SK-N-SH treated with all-trans-retinoic acid at 6 μM for 48 hours (cell line): ENCODE measurements around the gene FAN1.

Experiments
- BACH2 ChIP-seq: fragments of 250-450 bp; sonication (Bioruptor Pico); IDR thresholded peaks from 2 replicates; pipeline ENCODE4 v1.9.0; 2021; ENCODE audit warnings: mild to moderate bottlenecking, borderline replicate concordance
- CREB5 ChIP-seq: fragments of 250-450 bp; sonication (Bioruptor Pico); IDR thresholded peaks from 2 replicates; pipeline ENCODE4 v1.5.1; 2020; ENCODE audit warnings: low read depth, mild to moderate bottlenecking, moderate library complexity
- GLIS3 ChIP-seq: fragments of 250-450 bp; sonication (Bioruptor Pico); IDR thresholded peaks from 2 replicates; pipeline ENCODE4 v1.5.0; 2020; ENCODE audit warnings: mild to moderate bottlenecking, moderate library complexity
- PPARA ChIP-seq: fragments of 250-450 bp; sonication (Bioruptor Pico); IDR thresholded peaks from 2 replicates; pipeline ENCODE4 v1.5.0; 2020; ENCODE audit warnings: mild to moderate bottlenecking, borderline replicate concordance
- RARB ChIP-seq: fragments of 250-450 bp; sonication (Bioruptor Pico); IDR thresholded peaks from 2 replicates; pipeline ENCODE4 v1.8.0; 2021; ENCODE audit warnings: mild to moderate bottlenecking, moderate library complexity
- ZFP3 ChIP-seq: fragments of 250-450 bp; sonication (Bioruptor Pico); IDR thresholded peaks from 2 replicates; pipeline ENCODE4 v1.5.0; 2020; ENCODE audit warnings: mild to moderate bottlenecking, moderate library complexity
- ZFP30 ChIP-seq: fragments of 450-650 bp; formaldehyde crosslinking; IDR thresholded peaks from 2 replicates; pipeline ENCODE4 v1.5.0; 2022; ENCODE audit warnings: mild to moderate bottlenecking, moderate library complexity

DNA sequence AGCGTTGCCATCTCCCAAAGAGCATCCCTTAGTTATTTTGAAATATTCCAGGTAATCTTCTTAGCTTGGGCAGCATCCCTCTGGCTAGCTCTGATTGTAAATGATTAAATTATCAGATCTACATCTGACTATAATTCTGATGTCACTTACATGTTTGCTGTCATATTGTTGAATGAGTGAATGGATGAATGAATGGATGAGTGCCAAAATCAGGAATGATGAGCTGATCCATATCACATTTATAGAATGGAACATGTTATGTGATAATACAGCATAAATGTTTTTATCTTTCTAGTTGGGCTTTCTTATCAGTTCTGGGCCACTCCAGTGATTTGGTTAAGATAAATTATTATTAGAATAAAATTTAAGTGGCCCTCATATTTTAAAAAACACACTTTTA is 14.0 kb downstream of the FAN1 start:
- TF ChIP-seq GLIS3 (CRISPR knock-in tag) (no peak), ZFP3 (CRISPR knock-in tag) (no peak), CREB5 (CRISPR knock-in tag) (no peak), RARB (CRISPR knock-in tag) (no peak), PPARA (CRISPR knock-in tag) (no peak), BACH2 (no peak), ZFP30 (no peak)
